ENCODE measurements around the gene IRS2. TPM values are rescaled to one million over a fixed set of nuclear protein-coding genes. Genes with fewer than 3 reads are reported as not detected.
"Not testable (repeated sequence)": the region's sequence is repeated elsewhere in the genome, so short reads cannot be mapped to it uniquely, and the experiment has no call there.

Gene IRS2
- total and polyA plus RNA-seq, 2 experiments from 2014 or later: 3.4 to 7.7 TPM

GRCh38 chr13:109734002-109734785 lies 52.2 kb downstream of the IRS2 start:
- no peaks in the 10 kb centered on the region for H3F3A ChIP-seq (ENCODE audit: insufficient read depth)
- 78 to 79% methylated on average over 20 to 21 of the region's 21 CpGs for WGBS, 2 experiments (ENCODE audit: low coverage in 1 of 2, low lambda C conversion rate in 2 of 2, missing lambda C conversion rate in 2 of 2)
- peaks cover 20% of the 10 kb centered on the region for H3K27me3 ChIP-seq (replicated peaks; ENCODE audit: insufficient read depth)
- TF ChIP-seq EZH2 (IDR thresholded peaks at IDR 0.05; ENCODE audit: insufficient read depth, poor library complexity, severe bottlenecking): no peak
- no peak for TF ChIP-seq EZH2phosphoT487 (IDR thresholded peaks at IDR 0.05; ENCODE audit: insufficient read depth, low read depth)
- no peaks in the 10 kb centered on the region for H3K9me2 ChIP-seq (ENCODE audit: insufficient read depth)
- H3K4me2 ChIP-seq (ENCODE audit: unreplicated experiment): no peak overlapping the region
- H4K20me1 ChIP-seq (ENCODE audit: insufficient read depth): no peaks in the 10 kb centered on the region
- no peak overlapping the region for H3K4me3 ChIP-seq
- no peak for DNase-seq
- H3K9ac ChIP-seq: no peak overlapping the region
- H3K36me3 ChIP-seq (ENCODE audit: low read depth): no peaks in the 10 kb centered on the region
- no peaks in the 10 kb centered on the region for H3K79me2 ChIP-seq (ENCODE audit: insufficient read depth)
- H3K4me1 ChIP-seq (ENCODE audit: insufficient read depth): peaks cover 6% of the 10 kb centered on the region
- H3K9me3 ChIP-seq (ENCODE audit: low read depth): no peaks in the 10 kb centered on the region
- H2AFZ ChIP-seq: no peak overlapping the region
- no peak overlapping the region for H3K27ac ChIP-seq
- in situ Hi-C loops (cut with MboI): no loop called here

- Histone ChIP-seq H3K36me3 (ENCODE audit: low read depth) (no peaks in the 10 kb centered on the region), H3K9me3 (ENCODE audit: low read depth) (no peaks in the 10 kb centered on the region), H3K4me2 (ENCODE audit: unreplicated experiment) (no peak overlapping the region), H3K4me3 (no peak overlapping the region), H3K79me2 (ENCODE audit: insufficient read depth) (no peaks in the 10 kb centered on the region), H2AFZ (no peak overlapping the region), H3K9ac (no peak overlapping the region), H3K27ac (no peak overlapping the region), H3K9me2 (ENCODE audit: insufficient read depth) (no peaks in the 10 kb centered on the region), H4K20me1 (ENCODE audit: insufficient read depth) (no peaks in the 10 kb centered on the region), H3K4me1 (ENCODE audit: insufficient read depth) (peaks cover 6% of the 10 kb centered on the region), H3K27me3 (replicated peaks; ENCODE audit: insufficient read depth) (peaks cover 27% of the 10 kb centered on the region), H3F3A (ENCODE audit: insufficient read depth) (no peaks in the 10 kb centered on the region)
- WGBS, 2 experiments (ENCODE audit: low coverage in 1 of 2, low lambda C conversion rate in 2 of 2, missing lambda C conversion rate in 2 of 2): 69 to 78% methylated on average over 11 to 28 of the region's 29 CpGs
- DNase-seq: no peak
- no peak for TF ChIP-seq EZH2phosphoT487 (IDR thresholded peaks at IDR 0.05; ENCODE audit: insufficient read depth, low read depth)
- no peak for TF ChIP-seq EZH2 (IDR thresholded peaks at IDR 0.05; ENCODE audit: insufficient read depth, poor library complexity, severe bottlenecking)
- in situ Hi-C loops (cut with MboI): no loop called here
These were observed 52.8 kb downstream of the IRS2 start for GRCh38 chr13:109733550-109733949.

- H2AFZ ChIP-seq; H4K20me1 ChIP-seq (ENCODE audit: insufficient read depth); H3K36me3 ChIP-seq (ENCODE audit: low read depth); H3K27ac ChIP-seq; H3K4me1 ChIP-seq (ENCODE audit: insufficient read depth); H3K4me3 ChIP-seq; H3K9me2 ChIP-seq (ENCODE audit: insufficient read depth); H3F3A ChIP-seq (ENCODE audit: insufficient read depth); H3K9ac ChIP-seq; H3K79me2 ChIP-seq (ENCODE audit: insufficient read depth); in situ Hi-C loops (cut with MboI); DNase-seq; H3K4me2 ChIP-seq (ENCODE audit: unreplicated experiment); H3K9me3 ChIP-seq (ENCODE audit: low read depth): not testable (repeated sequence)
- peaks cover 36% of the 10 kb centered on the region for H3K27me3 ChIP-seq (replicated peaks; ENCODE audit: insufficient read depth)
- 83% methylated on average over 24 to 48 of the region's 50 CpGs for WGBS, 2 experiments (ENCODE audit: low coverage in 1 of 2, low lambda C conversion rate in 2 of 2, missing lambda C conversion rate in 2 of 2)
These were observed 53.8 kb downstream of the IRS2 start for GRCh38 chr13:109732470-109733170.

GRCh38 chr13:109730812-109731335 lies 55.5 kb downstream of the IRS2 start:
- Histone ChIP-seq H2AFZ (no peak overlapping the region), H3K4me3 (no peak overlapping the region), H4K20me1 (ENCODE audit: insufficient read depth) (no peaks in the 10 kb centered on the region), H3K79me2 (ENCODE audit: insufficient read depth) (no peaks in the 10 kb centered on the region), H3K27me3 (replicated peaks; ENCODE audit: insufficient read depth) (peaks cover 40% of the 10 kb centered on the region), H3K9me2 (ENCODE audit: insufficient read depth) (no peaks in the 10 kb centered on the region), H3K4me2 (ENCODE audit: unreplicated experiment) (no peak overlapping the region), H3K9ac (no peak overlapping the region), H3F3A (ENCODE audit: insufficient read depth) (no peaks in the 10 kb centered on the region), H3K9me3 (ENCODE audit: low read depth) (no peaks in the 10 kb centered on the region), H3K36me3 (ENCODE audit: low read depth) (no peaks in the 10 kb centered on the region), H3K4me1 (ENCODE audit: insufficient read depth) (no peaks in the 10 kb centered on the region), H3K27ac (no peak overlapping the region)
- 82 to 87% methylated on average over 13 of the region's 13 CpGs for WGBS, 2 experiments (ENCODE audit: low coverage in 1 of 2, low lambda C conversion rate in 2 of 2, missing lambda C conversion rate in 2 of 2)
- in situ Hi-C loops (cut with MboI): no loop called here
- TF ChIP-seq EZH2 (IDR thresholded peaks at IDR 0.05; ENCODE audit: insufficient read depth, poor library complexity, severe bottlenecking) (no peak), EZH2phosphoT487 (IDR thresholded peaks at IDR 0.05; ENCODE audit: insufficient read depth, low read depth) (no peak)
- no peak for DNase-seq
